Measurements from ENCODE around the gene SCN5A.

Gene SCN5A

GRCh38 chr3:38647217-38647970 is 2.1 kb downstream of the SCN5A start:
- no peak for DNase-seq (ENCODE audit: low spot score)

- DNase-seq (ENCODE audit: low spot score), result no peak
These were observed 2.9 kb downstream of the SCN5A start for GRCh38 chr3:38646630-38647029.

GRCh38 chr3:38646062-38646461 is 3.4 kb downstream of the SCN5A start:
- DNase-seq (ENCODE audit: low spot score), result no peak

- no peak for DNase-seq (ENCODE audit: low spot score)
These were observed 3.9 kb downstream of the SCN5A start for GRCh38 chr3:38645601-38646000.

- no peak for DNase-seq (ENCODE audit: low spot score)
These were observed 4.4 kb downstream of the SCN5A start for GRCh38 chr3:38645076-38645475.

GRCh38 chr3:38644662-38645053 is 4.8 kb downstream of the SCN5A start:
- no peak for DNase-seq (ENCODE audit: low spot score)

- no peak for DNase-seq (ENCODE audit: low spot score)
These were observed 5.3 kb downstream of the SCN5A start for GRCh38 chr3:38644016-38644661.

- no peak for DNase-seq (ENCODE audit: low spot score)
These were observed 5.9 kb downstream of the SCN5A start for GRCh38 chr3:38643592-38643991.

GRCh38 chr3:38643090-38643489 is 6.4 kb downstream of the SCN5A start:
- DNase-seq (ENCODE audit: low spot score), result no peak

- DNase-seq (ENCODE audit: low spot score), result no peak
These were observed 7.9 kb downstream of the SCN5A start for GRCh38 chr3:38641461-38642110.

GRCh38 chr3:38640661-38641452 is 8.6 kb downstream of the SCN5A start:
- no peak for DNase-seq (ENCODE audit: low spot score)

GRCh38 chr3:38638354-38638753 is 11.1 kb downstream of the SCN5A start:
- no peak for DNase-seq (ENCODE audit: low spot score)

GRCh38 chr3:38637906-38638305 is 11.6 kb downstream of the SCN5A start:
- no peak for DNase-seq (ENCODE audit: low spot score)

GRCh38 chr3:38636881-38637280 is 12.6 kb downstream of the SCN5A start:
- no peak for DNase-seq (ENCODE audit: low spot score)

- no peak for DNase-seq (ENCODE audit: low spot score)
These were observed 13.0 kb downstream of the SCN5A start for GRCh38 chr3:38636464-38636863.

GRCh38 chr3:38634111-38634510 is 15.4 kb downstream of the SCN5A start:
- DNase-seq (ENCODE audit: low spot score), result peak; percentile 88

- no peak for DNase-seq (ENCODE audit: low spot score)
These were observed 16.5 kb downstream of the SCN5A start for GRCh38 chr3:38632989-38633388.

- DNase-seq (ENCODE audit: low spot score), result no peak
These were observed 18.9 kb downstream of the SCN5A start for GRCh38 chr3:38630606-38631005.

GRCh38 chr3:38630070-38630469 is 19.4 kb downstream of the SCN5A start:
- no peak for DNase-seq (ENCODE audit: low spot score)

- no peak for DNase-seq (ENCODE audit: low spot score)
These were observed 20.7 kb downstream of the SCN5A start for GRCh38 chr3:38628835-38629234.

GRCh38 chr3:38627956-38628355 is 21.5 kb downstream of the SCN5A start:
- no peak for DNase-seq (ENCODE audit: low spot score)

GRCh38 chr3:38626171-38626570 is 23.3 kb downstream of the SCN5A start:
- peak; percentile 51 for DNase-seq (ENCODE audit: low spot score)
